ENCODE measurements around the gene BRD2.

DNA sequence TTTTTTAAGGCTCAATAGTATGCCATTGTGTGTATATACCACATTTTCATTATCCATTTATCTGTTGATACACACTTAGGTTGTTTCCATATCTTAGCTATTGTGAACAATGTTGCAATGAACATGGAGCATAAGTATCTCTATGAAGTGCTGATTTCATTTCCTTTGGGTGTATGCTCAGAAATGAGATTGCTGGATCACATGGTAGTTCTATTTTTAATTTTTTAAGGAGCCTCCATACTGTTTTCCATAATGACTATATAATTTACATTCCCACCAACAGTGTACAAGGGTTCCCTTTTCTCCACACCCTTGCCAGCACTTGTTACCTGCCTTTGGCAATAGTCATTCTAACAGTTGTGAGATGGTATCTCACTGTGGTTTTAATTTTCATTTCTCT is 56.1 kb downstream of the BRD2 start:
- TF ChIP-seq, protein P1, sequence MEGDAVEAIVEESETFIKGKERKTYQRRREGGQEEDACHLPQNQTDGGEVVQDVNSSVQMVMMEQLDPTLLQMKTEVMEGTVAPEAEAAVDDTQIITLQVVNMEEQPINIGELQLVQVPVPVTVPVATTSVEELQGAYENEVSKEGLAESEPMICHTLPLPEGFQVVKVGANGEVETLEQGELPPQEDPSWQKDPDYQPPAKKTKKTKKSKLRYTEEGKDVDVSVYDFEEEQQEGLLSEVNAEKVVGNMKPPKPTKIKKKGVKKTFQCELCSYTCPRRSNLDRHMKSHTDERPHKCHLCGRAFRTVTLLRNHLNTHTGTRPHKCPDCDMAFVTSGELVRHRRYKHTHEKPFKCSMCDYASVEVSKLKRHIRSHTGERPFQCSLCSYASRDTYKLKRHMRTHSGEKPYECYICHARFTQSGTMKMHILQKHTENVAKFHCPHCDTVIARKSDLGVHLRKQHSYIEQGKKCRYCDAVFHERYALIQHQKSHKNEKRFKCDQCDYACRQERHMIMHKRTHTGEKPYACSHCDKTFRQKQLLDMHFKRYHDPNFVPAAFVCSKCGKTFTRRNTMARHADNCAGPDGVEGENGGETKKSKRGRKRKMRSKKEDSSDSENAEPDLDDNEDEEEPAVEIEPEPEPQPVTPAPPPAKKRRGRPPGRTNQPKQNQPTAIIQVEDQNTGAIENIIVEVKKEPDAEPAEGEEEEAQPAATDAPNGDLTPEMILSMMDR (IDR thresholded peaks at IDR 0.05), result no peak
- no peak for TF ChIP-seq POLR2A (IDR thresholded peaks at IDR 0.05)
- TF ChIP-seq EP300 (IDR thresholded peaks at IDR 0.05), result no peak
